HUES48 (cell line): ENCODE results near the gene HYI.
"Not testable (repeated sequence)": the region's sequence is repeated elsewhere in the genome, so short reads cannot be mapped to it uniquely, and the experiment has no call there.

Source experiments
- H3K27ac ChIP-seq: one replicate; pipeline ENCODE4 v1.7.0; 2013; ENCODE audit warnings: low read depth, low read length, inconsistent platforms
- H3K27me3 ChIP-seq: 2 replicates; pipeline ENCODE4 v1.6.1; 2013; ENCODE audit warnings: mild to moderate bottlenecking, low read length; ENCODE audit not compliant: control insufficient read depth, insufficient read depth
- H3K36me3 ChIP-seq: 2 replicates; pipeline ENCODE4 v1.6.1; 2013; ENCODE audit warnings: low read length; ENCODE audit not compliant: control insufficient read depth, insufficient read depth
- H3K4me1 ChIP-seq: 2 replicates; pipeline ENCODE4 v1.6.1; 2013; ENCODE audit warnings: mild to moderate bottlenecking, low read length; ENCODE audit not compliant: control insufficient read depth, insufficient read depth
- H3K4me3 ChIP-seq: 2 replicates; pipeline ENCODE4 v1.5.1; 2013; ENCODE audit warnings: mild to moderate bottlenecking, low read depth, low read length
- H3K9ac ChIP-seq: 2 replicates; pipeline ENCODE4 v1.6.1; 2013; ENCODE audit warnings: mild to moderate bottlenecking, low read depth, low read length, moderate library complexity
- H3K9me3 ChIP-seq: 2 replicates; pipeline ENCODE4 v1.6.1; 2013; ENCODE audit warnings: low read length; ENCODE audit not compliant: control insufficient read depth, insufficient read depth

HYI gene

GRCh38 chr1:43479414-43479813 is 25.7 kb upstream of the HYI start:
- no peak overlapping the region for H3K27ac ChIP-seq
- H3K27me3 ChIP-seq, result no peaks in the 10 kb centered on the region
- H3K9ac ChIP-seq, result no peak overlapping the region
- peaks cover 3% of the 10 kb centered on the region; the same call in 1 of the 2 replicates for H3K4me1 ChIP-seq
- H3K9me3 ChIP-seq, result no peaks in the 10 kb centered on the region
- H3K4me3 ChIP-seq, result no peak overlapping the region
- no peaks in the 10 kb centered on the region for H3K36me3 ChIP-seq

GRCh38 chr1:43477716-43478115 is 24.0 kb upstream of the HYI start:
- Histone ChIP-seq H3K4me1 (peaks cover 8% of the 10 kb centered on the region; the same call in 1 of the 2 replicates), H3K9ac (no peak overlapping the region), H3K27me3 (no peaks in the 10 kb centered on the region), H3K9me3 (no peaks in the 10 kb centered on the region), H3K36me3 (no peaks in the 10 kb centered on the region), H3K4me3 (no peak overlapping the region), H3K27ac (no peak overlapping the region)

GRCh38 chr1:43475611-43476401 is 22.1 kb upstream of the HYI start:
- Histone ChIP-seq H3K4me1 (peaks cover 15% of the 10 kb centered on the region), H3K27ac (peak overlapping the region; percentile 49)
- H3K9me3 ChIP-seq, H3K36me3 ChIP-seq, H3K4me3 ChIP-seq, H3K9ac ChIP-seq, H3K27me3 ChIP-seq: not testable (repeated sequence)

- Histone ChIP-seq H3K4me3 (no peak overlapping the region), H3K27ac (no peak overlapping the region), H3K4me1 (peaks cover 15% of the 10 kb centered on the region)
These were observed 19.7 kb upstream of the HYI start for GRCh38 chr1:43473463-43473862.

GRCh38 chr1:43472463-43473151 is 18.9 kb upstream of the HYI start:
- Histone ChIP-seq H3K9ac (peak overlapping the region; percentile 56; the same call in 1 of the 2 replicates), H3K27ac (peak overlapping the region; percentile 80), H3K4me1 (peaks cover 15% of the 10 kb centered on the region)
- not testable (repeated sequence) for H3K9me3 ChIP-seq, H3K4me3 ChIP-seq, H3K36me3 ChIP-seq, H3K27me3 ChIP-seq

More at GRCh38 chr1:43473463-43473862, 19.7 kb upstream of the HYI start:
- Histone ChIP-seq H3K27me3 (no peaks in the 10 kb centered on the region; the same call in 1 of the 2 replicates), H3K36me3 (no peaks in the 10 kb centered on the region), H3K9ac (no peak overlapping the region; the same call in 1 of the 2 replicates), H3K9me3 (no peaks in the 10 kb centered on the region)

- Histone ChIP-seq H3K27me3 (no peaks in the 10 kb centered on the region; the same call in 1 of the 2 replicates), H3K9ac (no peak overlapping the region; the same call in 1 of the 2 replicates), H3K36me3 (no peaks in the 10 kb centered on the region), H3K9me3 (no peaks in the 10 kb centered on the region), H3K4me3 (no peak overlapping the region), H3K4me1 (peaks cover 15% of the 10 kb centered on the region), H3K27ac (peak overlapping the region; percentile 48)
These were observed 18.3 kb upstream of the HYI start for GRCh38 chr1:43472087-43472462.

GRCh38 chr1:43469932-43470331 is 16.2 kb upstream of the HYI start:
- Histone ChIP-seq H3K27me3 (no peaks in the 10 kb centered on the region; the same call in 1 of the 2 replicates), H3K4me3 (no peak overlapping the region), H3K36me3 (no peaks in the 10 kb centered on the region), H3K9me3 (no peaks in the 10 kb centered on the region), H3K4me1 (peaks cover 12% of the 10 kb centered on the region), H3K9ac (no peak overlapping the region), H3K27ac (no peak overlapping the region)

GRCh38 chr1:43468414-43468813 is 14.7 kb upstream of the HYI start:
- Histone ChIP-seq H3K9me3 (no peaks in the 10 kb centered on the region), H3K4me1 (peaks cover 12% of the 10 kb centered on the region), H3K4me3 (no peak overlapping the region), H3K9ac (no peak overlapping the region), H3K27ac (no peak overlapping the region), H3K36me3 (no peaks in the 10 kb centered on the region), H3K27me3 (no peaks in the 10 kb centered on the region; the same call in 1 of the 2 replicates)

GRCh38 chr1:43466403-43466802 is 12.7 kb upstream of the HYI start:
- no peak overlapping the region for H3K9ac ChIP-seq
- H3K36me3 ChIP-seq, result no peaks in the 10 kb centered on the region
- H3K4me3 ChIP-seq, result no peak overlapping the region
- no peaks in the 10 kb centered on the region; the same call in 1 of the 2 replicates for H3K27me3 ChIP-seq
- no peaks in the 10 kb centered on the region for H3K9me3 ChIP-seq
- no peaks in the 10 kb centered on the region for H3K4me1 ChIP-seq
- H3K27ac ChIP-seq, result no peak overlapping the region

- H3K4me1 ChIP-seq, result no peaks in the 10 kb centered on the region
- no peak overlapping the region for H3K9ac ChIP-seq
- H3K4me3 ChIP-seq, result no peak overlapping the region
- no peak overlapping the region for H3K27ac ChIP-seq
- H3K36me3 ChIP-seq, result no peaks in the 10 kb centered on the region
- no peaks in the 10 kb centered on the region for H3K9me3 ChIP-seq
- no peaks in the 10 kb centered on the region; the same call in 1 of the 2 replicates for H3K27me3 ChIP-seq
These were observed 11.9 kb upstream of the HYI start for GRCh38 chr1:43465505-43466067.
